HL-60 (cell line): Measurements from ENCODE around the gene SH3BP4.

ENCODE experiments used
- DNase-seq, 2 experiments: peaks; one replicate each; pipeline ENCODE4 v3.0.0-alpha.2; 2010 to 2020; ENCODE audit warnings: low read depth in 1 of 2, low spot score in 1 of 2
- H3K27ac ChIP-seq: fragments of 250-450 bp; sonication (Bioruptor Pico); replicated peaks from 2 replicates; pipeline ENCODE4 v1.5.1; 2020; ENCODE audit warnings: mild to moderate bottlenecking, moderate library complexity
- H3K27me3 ChIP-seq: fragments of 250-450 bp; sonication (Bioruptor Pico); 2 replicates; pipeline ENCODE4 v1.5.1; 2021; ENCODE audit warnings: mild to moderate bottlenecking, moderate library complexity; ENCODE audit not compliant: insufficient read depth, poor library complexity, severe bottlenecking
- H3K4me3 ChIP-seq: replicated peaks from 2 replicates; pipeline ENCODE4 v1.5.1; 2011; ENCODE audit warnings: mild to moderate bottlenecking, control low read depth, low read length; ENCODE audit not compliant: insufficient read depth
- CTCF ChIP-seq: IDR thresholded peaks from one replicate; pipeline ENCODE4 v1.5.1; 2011; ENCODE audit warnings: low read length, control low read depth, inconsistent platforms; ENCODE audit not compliant: insufficient read depth
- GABPA ChIP-seq: IDR thresholded peaks from 2 replicates; pipeline ENCODE4 v1.6.1; 2012; ENCODE audit warnings: low read depth
- POLR2AphosphoS5 ChIP-seq: IDR thresholded peaks from 2 replicates; pipeline ENCODE4 v1.6.1; 2012; ENCODE audit warnings: low read depth
- REST ChIP-seq: IDR thresholded peaks from 2 replicates; pipeline ENCODE4 v1.6.1; 2012; ENCODE audit warnings: low read depth; ENCODE audit not compliant: insufficient replicate concordance
- SPI1 ChIP-seq: IDR thresholded peaks from 2 replicates; pipeline ENCODE4 v1.6.1; 2012; ENCODE audit warnings: low read depth, mild to moderate bottlenecking, borderline replicate concordance

Gene SH3BP4

GRCh38 chr2:234993541-234993981, 41.7 kb downstream of the SH3BP4 start:
- H3K27ac ChIP-seq: no peak overlapping the region
- TF ChIP-seq REST (no peak), POLR2AphosphoS5 (no peak), CTCF (no peak), SPI1 (no peak), GABPA (no peak)
- DNase-seq: no peak
- no peak overlapping the region for H3K4me3 ChIP-seq
- no peaks in the 10 kb centered on the region for H3K27me3 ChIP-seq

GRCh38 chr2:234994438-234995321, 42.9 kb downstream of the SH3BP4 start:
- H3K27ac ChIP-seq: no peak overlapping the region
- H3K27me3 ChIP-seq: no peaks in the 10 kb centered on the region
- H3K4me3 ChIP-seq: no peak overlapping the region
- no peak for DNase-seq
- no peak for TF ChIP-seq SPI1
- no peak for TF ChIP-seq POLR2AphosphoS5
- TF ChIP-seq CTCF: no peak
- no peak for TF ChIP-seq GABPA
- no peak for TF ChIP-seq REST

GRCh38 chr2:234995332-234996068, 43.7 kb downstream of the SH3BP4 start:
- H3K4me3 ChIP-seq: no peak overlapping the region
- no peaks in the 10 kb centered on the region for H3K27me3 ChIP-seq
- DNase-seq: no peak
- no peak overlapping the region for H3K27ac ChIP-seq
- TF ChIP-seq REST (no peak), CTCF (no peak), POLR2AphosphoS5 (no peak), SPI1 (no peak), GABPA (no peak)
